BE2C (cell line): ENCODE data around the gene PLLP.

ENCODE experiments used
- DNase-seq: peaks from one replicate; pipeline ENCODE4 v3.0.0-alpha.2; 2020
- H3K27me3 ChIP-seq: fragments of 250-450 bp; sonication (Bioruptor Pico); 2 replicates; pipeline ENCODE4 v1.5.1; 2020; ENCODE audit warnings: mild to moderate bottlenecking
- H3K36me3 ChIP-seq: fragments of 250-450 bp; sonication (Bioruptor Pico); 2 replicates; pipeline ENCODE4 v1.5.1; 2020; ENCODE audit warnings: mild to moderate bottlenecking
- H3K4me1 ChIP-seq: fragments of 250-450 bp; sonication (Bioruptor Pico); 2 replicates; pipeline ENCODE4 v1.5.1; 2020
- H3K4me3 ChIP-seq: 2 replicates; pipeline ENCODE4 v1.5.1; 2011; ENCODE audit warnings: low read depth, low read length
- H3K9me3 ChIP-seq: fragments of 250-450 bp; sonication (Bioruptor Pico); 2 replicates; pipeline ENCODE4 v1.5.1; 2020
- TF ChIP-seq, protein P1 (sequence below): IDR thresholded peaks from 2 replicates; pipeline ENCODE4 v1.5.1; 2012; ENCODE audit warnings: mild to moderate bottlenecking, low read depth, low read length

Gene PLLP

DNA sequence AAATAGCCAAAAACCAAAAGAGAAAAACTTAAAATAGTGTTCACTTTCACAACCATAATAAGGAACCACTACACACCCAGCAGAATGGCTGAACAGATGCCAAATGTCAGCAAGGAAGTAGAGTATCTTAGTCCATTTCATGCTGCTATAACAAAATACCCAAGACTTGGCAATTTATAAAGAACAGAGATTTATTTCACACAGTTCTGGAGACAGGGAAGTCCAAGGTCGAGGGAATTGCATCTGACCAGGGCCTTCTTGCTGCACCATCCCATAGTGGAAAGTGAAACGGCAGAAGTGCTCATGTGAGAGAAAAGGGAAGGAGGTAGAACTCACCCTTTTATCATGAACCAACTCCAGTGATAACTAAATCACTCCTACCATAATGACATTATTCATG is 40.3 kb upstream of the PLLP start:
- DNase-seq: no peak
- no peak overlapping the region for H3K4me3 ChIP-seq
- H3K4me1 ChIP-seq: no peaks in the 10 kb centered on the region
- no peaks in the 10 kb centered on the region for H3K27me3 ChIP-seq
- H3K9me3 ChIP-seq: peaks cover 4% of the 10 kb centered on the region; the same call in 1 of the 2 replicates
- TF ChIP-seq, protein P1, sequence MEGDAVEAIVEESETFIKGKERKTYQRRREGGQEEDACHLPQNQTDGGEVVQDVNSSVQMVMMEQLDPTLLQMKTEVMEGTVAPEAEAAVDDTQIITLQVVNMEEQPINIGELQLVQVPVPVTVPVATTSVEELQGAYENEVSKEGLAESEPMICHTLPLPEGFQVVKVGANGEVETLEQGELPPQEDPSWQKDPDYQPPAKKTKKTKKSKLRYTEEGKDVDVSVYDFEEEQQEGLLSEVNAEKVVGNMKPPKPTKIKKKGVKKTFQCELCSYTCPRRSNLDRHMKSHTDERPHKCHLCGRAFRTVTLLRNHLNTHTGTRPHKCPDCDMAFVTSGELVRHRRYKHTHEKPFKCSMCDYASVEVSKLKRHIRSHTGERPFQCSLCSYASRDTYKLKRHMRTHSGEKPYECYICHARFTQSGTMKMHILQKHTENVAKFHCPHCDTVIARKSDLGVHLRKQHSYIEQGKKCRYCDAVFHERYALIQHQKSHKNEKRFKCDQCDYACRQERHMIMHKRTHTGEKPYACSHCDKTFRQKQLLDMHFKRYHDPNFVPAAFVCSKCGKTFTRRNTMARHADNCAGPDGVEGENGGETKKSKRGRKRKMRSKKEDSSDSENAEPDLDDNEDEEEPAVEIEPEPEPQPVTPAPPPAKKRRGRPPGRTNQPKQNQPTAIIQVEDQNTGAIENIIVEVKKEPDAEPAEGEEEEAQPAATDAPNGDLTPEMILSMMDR: no peak
- H3K36me3 ChIP-seq: no peaks in the 10 kb centered on the region

DNA sequence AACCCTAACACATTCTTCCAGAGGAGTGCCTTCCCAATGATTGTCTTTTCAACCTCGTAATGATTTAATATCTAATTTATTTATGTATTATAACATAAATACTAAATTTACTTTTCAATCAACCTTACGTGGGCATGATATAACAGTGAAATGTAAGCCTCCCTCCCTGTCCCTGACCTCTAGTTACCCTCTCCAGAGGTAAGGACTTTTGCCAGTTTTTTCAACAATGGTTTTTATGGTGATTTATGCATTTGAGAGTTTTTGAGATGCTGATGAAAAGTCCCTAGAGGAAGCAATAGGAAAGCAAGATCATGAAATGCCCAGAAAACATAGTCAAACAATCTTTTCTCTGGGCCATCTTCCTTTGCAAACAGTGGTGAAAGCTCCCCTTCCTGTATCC is 35.2 kb upstream of the PLLP start:
- H3K9me3 ChIP-seq: no peaks in the 10 kb centered on the region
- no peak overlapping the region for H3K4me3 ChIP-seq
- H3K27me3 ChIP-seq: no peaks in the 10 kb centered on the region
- H3K36me3 ChIP-seq: no peaks in the 10 kb centered on the region
- DNase-seq: no peak
- TF ChIP-seq, protein P1: no peak
- H3K4me1 ChIP-seq: no peaks in the 10 kb centered on the region

DNA sequence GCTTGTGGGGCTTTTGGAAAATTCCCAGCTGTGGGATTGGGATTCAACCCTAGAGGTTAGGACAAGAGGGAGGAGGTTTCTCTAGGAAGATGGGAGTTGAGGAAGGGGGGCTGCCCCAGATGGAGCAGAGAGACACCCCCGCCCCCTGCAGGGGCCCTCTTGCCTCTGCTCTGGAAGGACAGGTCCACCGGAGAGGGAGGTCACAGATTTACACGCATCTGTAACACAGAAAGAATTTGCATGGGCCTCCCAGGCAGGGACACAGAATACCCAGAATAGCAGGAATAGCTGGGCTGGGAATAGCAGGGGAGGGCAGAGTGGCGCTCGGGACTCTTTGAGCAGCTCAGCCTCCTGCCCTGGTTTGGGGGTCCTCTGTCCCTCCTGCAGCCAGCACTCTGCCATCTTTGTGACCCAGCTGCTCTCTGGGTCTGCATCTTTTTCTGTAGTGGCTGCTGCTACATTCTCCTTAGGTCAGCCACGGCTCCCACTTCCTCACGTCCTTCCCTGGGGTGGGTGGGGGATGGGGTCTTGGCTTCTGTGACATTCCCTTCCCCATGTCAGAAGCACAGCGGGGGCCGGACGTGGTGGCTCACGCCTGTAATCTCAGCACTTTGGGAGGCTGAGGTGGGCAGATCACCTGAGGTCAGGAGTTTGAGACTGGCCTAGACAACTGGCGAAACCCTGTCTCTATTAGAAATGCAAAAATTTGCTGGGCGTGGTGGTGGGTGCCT is 33.9 kb upstream of the PLLP start:
- Histone ChIP-seq H3K9me3 (no peaks in the 10 kb centered on the region), H3K4me1 (no peaks in the 10 kb centered on the region), H3K4me3 (no peak overlapping the region), H3K36me3 (no peaks in the 10 kb centered on the region), H3K27me3 (no peaks in the 10 kb centered on the region)
- DNase-seq: no peak
- TF ChIP-seq, protein P1: no peak

GRCh38 chr16:57316390-57317017 is 32.0 kb upstream of the PLLP start:
- H3K27me3 ChIP-seq: no peaks in the 10 kb centered on the region
- TF ChIP-seq, protein P1: no peak
- DNase-seq: no peak
- no peak overlapping the region for H3K4me3 ChIP-seq
- H3K36me3 ChIP-seq: no peaks in the 10 kb centered on the region
- no peaks in the 10 kb centered on the region for H3K9me3 ChIP-seq
- H3K4me1 ChIP-seq: no peaks in the 10 kb centered on the region

GRCh38 chr16:57315416-57315815 is 30.9 kb upstream of the PLLP start:
- H3K27me3 ChIP-seq: no peaks in the 10 kb centered on the region
- no peaks in the 10 kb centered on the region for H3K9me3 ChIP-seq
- no peaks in the 10 kb centered on the region for H3K4me1 ChIP-seq
- no peaks in the 10 kb centered on the region for H3K36me3 ChIP-seq
- no peak for DNase-seq
- TF ChIP-seq, protein P1: no peak
- no peak overlapping the region for H3K4me3 ChIP-seq

GRCh38 chr16:57314161-57314785 is 29.8 kb upstream of the PLLP start:
- Histone ChIP-seq H3K36me3 (no peaks in the 10 kb centered on the region), H3K4me3 (no peak overlapping the region), H3K9me3 (no peaks in the 10 kb centered on the region), H3K4me1 (no peaks in the 10 kb centered on the region), H3K27me3 (no peaks in the 10 kb centered on the region)
- TF ChIP-seq, protein P1: no peak
- DNase-seq: no peak
